NB4 (cell line): ENCODE measurements around the gene COL4A1.

Experiments
- MAX ChIP-seq: IDR thresholded peaks from 2 replicates; pipeline ENCODE4 v1.6.1; 2011; ENCODE audit warnings: low read depth, low read length
- POLR2A ChIP-seq: IDR thresholded peaks from 2 replicates; pipeline ENCODE4 v1.6.1; 2011; ENCODE audit warnings: mild to moderate bottlenecking; ENCODE audit not compliant: insufficient read length; ENCODE audit errors: extremely low read depth
- TF ChIP-seq, protein P1 (sequence below): IDR thresholded peaks from one replicate; pipeline ENCODE4 v1.5.1; 2012; ENCODE audit warnings: low read depth, low read length

DNA sequence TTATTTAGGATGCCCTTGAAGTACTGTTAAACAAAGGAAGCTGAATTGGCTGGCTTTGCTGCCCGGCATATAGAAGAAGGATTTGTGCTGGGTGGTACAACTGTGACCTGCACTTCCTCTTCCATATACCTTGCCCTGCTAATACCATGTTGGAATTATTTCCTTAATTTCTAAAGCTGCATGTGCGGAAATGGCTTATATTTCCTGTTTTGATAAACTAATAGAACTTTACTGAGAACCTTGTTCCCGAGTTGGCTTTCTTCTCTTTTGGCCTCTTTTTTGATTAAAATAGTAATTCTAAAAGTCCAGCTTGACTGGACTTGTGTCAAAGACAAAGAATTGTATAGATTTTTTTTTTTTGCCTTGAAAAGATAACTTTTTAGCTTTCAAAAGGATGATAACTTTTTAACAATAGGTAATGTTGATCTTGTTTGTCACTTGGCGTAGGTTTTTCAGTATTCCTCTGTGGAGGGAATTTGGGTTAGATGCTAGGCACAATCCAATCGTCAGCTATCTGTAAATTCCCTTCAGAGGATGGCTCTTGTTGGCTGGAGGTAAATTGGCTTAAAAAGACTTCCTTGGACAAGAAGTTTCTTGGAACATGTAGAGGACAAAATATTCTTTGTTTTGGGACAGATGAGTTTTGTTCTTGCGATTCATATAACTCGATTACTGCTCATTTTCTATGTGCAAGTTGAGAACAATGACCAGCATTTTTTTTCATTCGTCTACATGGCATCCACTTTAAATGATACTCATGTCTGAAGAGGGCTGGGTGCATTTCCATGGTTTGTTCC, 41.5 kb upstream of the COL4A1 start:
- TF ChIP-seq, protein P1, sequence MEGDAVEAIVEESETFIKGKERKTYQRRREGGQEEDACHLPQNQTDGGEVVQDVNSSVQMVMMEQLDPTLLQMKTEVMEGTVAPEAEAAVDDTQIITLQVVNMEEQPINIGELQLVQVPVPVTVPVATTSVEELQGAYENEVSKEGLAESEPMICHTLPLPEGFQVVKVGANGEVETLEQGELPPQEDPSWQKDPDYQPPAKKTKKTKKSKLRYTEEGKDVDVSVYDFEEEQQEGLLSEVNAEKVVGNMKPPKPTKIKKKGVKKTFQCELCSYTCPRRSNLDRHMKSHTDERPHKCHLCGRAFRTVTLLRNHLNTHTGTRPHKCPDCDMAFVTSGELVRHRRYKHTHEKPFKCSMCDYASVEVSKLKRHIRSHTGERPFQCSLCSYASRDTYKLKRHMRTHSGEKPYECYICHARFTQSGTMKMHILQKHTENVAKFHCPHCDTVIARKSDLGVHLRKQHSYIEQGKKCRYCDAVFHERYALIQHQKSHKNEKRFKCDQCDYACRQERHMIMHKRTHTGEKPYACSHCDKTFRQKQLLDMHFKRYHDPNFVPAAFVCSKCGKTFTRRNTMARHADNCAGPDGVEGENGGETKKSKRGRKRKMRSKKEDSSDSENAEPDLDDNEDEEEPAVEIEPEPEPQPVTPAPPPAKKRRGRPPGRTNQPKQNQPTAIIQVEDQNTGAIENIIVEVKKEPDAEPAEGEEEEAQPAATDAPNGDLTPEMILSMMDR: no peak
- TF ChIP-seq POLR2A: no peak
- TF ChIP-seq MAX: no peak
